H1 (cell line): Measurements from ENCODE around the gene CCDC191. TPM values are rescaled to one million over a fixed set of nuclear protein-coding genes. Genes with fewer than 3 reads are reported as not detected.

Experiments used
- CEBPB ChIP-seq: IDR thresholded peaks from 2 replicates; pipeline ENCODE4 v1.6.1; 2012; ENCODE audit warnings: low read depth, low read length
- MAFK ChIP-seq: IDR thresholded peaks from 2 replicates; pipeline ENCODE4 v1.6.1; 2012; ENCODE audit warnings: low read depth, mild to moderate bottlenecking, improper control_type of control experiment, low read length
- RNF2 ChIP-seq: fragments of 200-900, 300-1000 bp; sonication (generic); IDR thresholded peaks from 2 replicates; pipeline ENCODE4 v1.7.1; 2016; ENCODE audit warnings: borderline replicate concordance, low read depth, mild to moderate bottlenecking, antibody characterized with exemption, low read length; ENCODE audit not compliant: poor library complexity, severe bottlenecking; ENCODE audit errors: missing control alignments
- TEAD4 ChIP-seq: IDR thresholded peaks from 2 replicates; pipeline ENCODE4 v1.6.1; 2012; ENCODE audit warnings: low read depth, low read length, inconsistent platforms, mixed read lengths
- polyA plus RNA-seq, 7 experiments: library from polyadenylated mRNA; depleted of rRNA in 3 of 7; stranded (reverse) in 5 of 7; unstranded in 2 of 7; fragments of >200 nt in 5 of 7; fragments of 200-250 nt in 2 of 7; gene quantifications; 1 replicate in 5 of 7; 2 replicates in 1 of 7; 4 replicates in 1 of 7; pipeline versions ENCODE4 v1.2.1 to v1.2.3, GENCODE V29; 2011 to 2013; ENCODE audit warnings: missing spikeins in 2 of 7, mixed read lengths in 2 of 7
- total RNA-seq: library from RNA; stranded (reverse); fragmentation: NEBNext Ultra II Directional; extraction: Animal tissue kit (Norgen Biotek cat#: 25700); gene quantifications from 2 replicates; pipeline ENCODE4 v1.2.1, GENCODE V29; 2021

CCDC191 gene
- total and polyA plus RNA-seq, 2 of the 8 experiments (the other 6 are each of a cell fraction or from before 2014, with no cell fraction given), result 0.65 to 1.3 TPM

DNA sequence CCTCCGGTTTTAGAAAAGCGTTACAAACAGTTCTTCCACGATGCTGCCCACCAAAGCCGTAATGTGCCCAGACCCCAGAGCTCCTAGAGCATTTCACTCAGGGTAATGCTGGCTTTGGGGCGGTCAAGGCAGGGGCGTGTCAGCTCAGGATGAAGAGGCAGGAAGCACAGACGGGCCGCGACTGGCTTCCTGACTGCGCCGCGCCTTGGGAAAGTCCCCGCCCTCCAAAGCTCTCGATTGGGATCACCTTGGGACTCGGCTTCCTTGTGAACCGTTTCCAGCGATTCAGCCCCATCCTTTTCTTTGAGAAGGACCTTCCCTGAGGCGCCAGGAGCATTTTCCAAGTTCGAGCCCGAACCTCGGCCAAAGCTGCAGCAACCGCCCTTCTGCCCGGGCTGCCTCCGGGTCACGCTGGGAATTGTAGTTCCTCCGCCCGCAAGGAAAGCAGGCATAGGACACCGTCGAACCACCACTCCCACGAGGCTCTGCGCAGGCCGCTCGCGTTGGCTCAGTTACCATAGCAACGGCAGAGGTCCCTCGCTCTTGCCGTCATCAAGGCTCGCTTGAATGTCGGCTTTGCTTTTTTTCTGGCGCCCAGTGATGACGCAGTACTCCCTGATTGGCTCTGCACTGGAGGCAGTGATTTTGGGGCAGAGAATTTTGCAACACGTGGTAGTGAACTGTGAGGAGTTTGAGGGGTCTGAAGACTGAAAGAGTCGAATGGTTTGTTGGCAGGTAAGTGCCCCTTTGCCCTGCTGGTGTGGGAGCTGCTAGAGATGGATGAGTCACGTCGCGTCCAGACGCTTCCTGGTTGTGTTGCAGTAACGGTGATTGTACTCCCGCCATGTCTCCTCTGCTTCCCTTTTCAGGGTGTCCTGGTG is at the start of gene CCDC191, which contains the start of gene QTRT2 (continued):
- TF ChIP-seq RNF2, result no peak
- no peak for TF ChIP-seq MAFK
- TF ChIP-seq CEBPB, result 0 out of 2 replicates have a peak, but pooled peaks have one; percentile 25
- peak; percentile 71 for TF ChIP-seq TEAD4
